ENCODE data around the gene POLDIP2. TPM values are rescaled to one million over a fixed set of nuclear protein-coding genes. Genes with fewer than 3 reads are reported as not detected.

The POLDIP2 gene
- total and polyA plus RNA-seq, 2 of the 13 experiments (the other 11 are each of a cell fraction or from before 2014, with no cell fraction given), result 85.9 to 114 TPM

GRCh38 chr17:28405632-28406472, 48.5 kb upstream of the POLDIP2 start, which contains the start of gene SLC46A1 (continued):
- no peak for TF ChIP-seq TOE1 (CRISPR knock-in tag; IDR thresholded peaks at IDR 0.05)
- TF ChIP-seq ATF7 (IDR thresholded peaks at IDR 0.05), result no peak
- TF ChIP-seq ATF7 (CRISPR knock-in tag; IDR thresholded peaks at IDR 0.05), result peak; percentile 29; the same call in 1 of the 2 replicates
- no peak for TF ChIP-seq ZNF614 (CRISPR knock-in tag; IDR thresholded peaks at IDR 0.05; ENCODE audit: borderline replicate concordance)
- TF ChIP-seq ZNF644 (CRISPR knock-in tag; IDR thresholded peaks at IDR 0.05; ENCODE audit: low read depth), result no peak
- TF ChIP-seq NKX3-1 (CRISPR knock-in tag; IDR thresholded peaks at IDR 0.05), result no peak
- no peak for TF ChIP-seq MEIS2 (CRISPR knock-in tag; IDR thresholded peaks at IDR 0.05)
- TF ChIP-seq RFXANK (CRISPR knock-in tag; IDR thresholded peaks at IDR 0.05), result no peak
- TF ChIP-seq E2F2 (CRISPR knock-in tag; IDR thresholded peaks at IDR 0.05; ENCODE audit: borderline replicate concordance), result no peak
- no peak for TF ChIP-seq ZNF496 (CRISPR knock-in tag; IDR thresholded peaks at IDR 0.05; ENCODE audit: insufficient replicate concordance)
- TF ChIP-seq ZNF136 (CRISPR knock-in tag; IDR thresholded peaks at IDR 0.05; ENCODE audit: low read depth), result no peak
- TF ChIP-seq HNF1B (CRISPR knock-in tag; IDR thresholded peaks at IDR 0.05), result no peak
- no peak for TF ChIP-seq BCLAF1 (IDR thresholded peaks at IDR 0.05)
- no peak for TF ChIP-seq ZBTB1 (CRISPR knock-in tag; IDR thresholded peaks at IDR 0.05; ENCODE audit: borderline replicate concordance)
- TF ChIP-seq HBP1 (CRISPR knock-in tag; IDR thresholded peaks at IDR 0.05; ENCODE audit: low read depth), result no peak
- no peak for TF ChIP-seq ZNF550 (CRISPR knock-in tag; IDR thresholded peaks at IDR 0.05; ENCODE audit: borderline replicate concordance)
- TF ChIP-seq CERS6 (CRISPR knock-in tag; IDR thresholded peaks at IDR 0.05), result no peak
- TF ChIP-seq ZIK1 (CRISPR knock-in tag; IDR thresholded peaks at IDR 0.05; ENCODE audit: borderline replicate concordance, low read depth), result no peak
- TF ChIP-seq ZNF3 (CRISPR knock-in tag; IDR thresholded peaks at IDR 0.05), result no peak
- no peak for TF ChIP-seq FOXO4 (CRISPR knock-in tag; conservative IDR thresholded peaks at IDR 0.05)
- no peak for TF ChIP-seq HNRNPL (IDR thresholded peaks at IDR 0.05; ENCODE audit: low read depth, low read length)
